ENCODE measurements around the gene GCDH.

Gene GCDH

DNA sequence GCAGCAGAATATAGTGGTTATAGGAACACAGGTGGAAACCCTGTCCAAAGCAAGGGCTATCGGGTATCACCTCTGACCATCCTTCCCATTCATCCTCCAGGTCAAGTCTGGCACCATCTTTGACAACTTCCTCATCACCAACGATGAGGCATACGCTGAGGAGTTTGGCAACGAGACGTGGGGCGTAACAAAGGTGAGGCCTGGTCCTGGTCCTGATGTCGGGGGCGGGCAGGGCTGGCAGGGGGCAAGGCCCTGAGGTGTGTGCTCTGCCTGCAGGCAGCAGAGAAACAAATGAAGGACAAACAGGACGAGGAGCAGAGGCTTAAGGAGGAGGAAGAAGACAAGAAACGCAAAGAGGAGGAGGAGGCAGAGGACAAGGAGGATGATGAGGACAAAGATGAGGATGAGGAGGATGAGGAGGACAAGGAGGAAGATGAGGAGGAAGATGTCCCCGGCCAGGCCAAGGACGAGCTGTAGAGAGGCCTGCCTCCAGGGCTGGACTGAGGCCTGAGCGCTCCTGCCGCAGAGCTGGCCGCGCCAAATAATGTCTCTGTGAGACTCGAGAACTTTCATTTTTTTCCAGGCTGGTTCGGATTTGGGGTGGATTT is 52.6 kb downstream of the GCDH start:
- DNase-seq (ENCODE audit: extremely low spot score): no peak
- ChIA-PET CTCF (interaction anchor here (0.8 kb wide), 1 partner anchor 53 kb away, joined by 3 read pairs; the partner anchor contains the start of gene GCDH), POLR2A (interaction anchor here (0.6 to 0.7 kb wide), 2 partner anchors 10 to 165 kb away, joined by 5 read pairs; no protein-coding TSS in a partner anchor)
- TF ChIP-seq CTCF (IDR thresholded peaks at IDR 0.05; ENCODE audit: control extremely low read depth, extremely low read depth, low read depth, missing control alignments): no peak

- CTCF ChIA-PET: interaction anchor here (0.8 kb wide), 1 partner anchor 53 kb away, joined by 3 read pairs; the partner anchor contains the start of gene GCDH
- no peak for DNase-seq (ENCODE audit: extremely low spot score)
- TF ChIP-seq CTCF (IDR thresholded peaks at IDR 0.05; ENCODE audit: control extremely low read depth, extremely low read depth, low read depth, missing control alignments): no peak
- POLR2A ChIA-PET: interaction anchor here (0.6 to 0.7 kb wide), 3 partner anchors 10 to 165 kb away, joined by 4 to 5 read pairs (median 5); no protein-coding TSS in a partner anchor
These were observed 53.2 kb downstream of the GCDH start for GRCh38 chr19:12944104-12944674.

DNA sequence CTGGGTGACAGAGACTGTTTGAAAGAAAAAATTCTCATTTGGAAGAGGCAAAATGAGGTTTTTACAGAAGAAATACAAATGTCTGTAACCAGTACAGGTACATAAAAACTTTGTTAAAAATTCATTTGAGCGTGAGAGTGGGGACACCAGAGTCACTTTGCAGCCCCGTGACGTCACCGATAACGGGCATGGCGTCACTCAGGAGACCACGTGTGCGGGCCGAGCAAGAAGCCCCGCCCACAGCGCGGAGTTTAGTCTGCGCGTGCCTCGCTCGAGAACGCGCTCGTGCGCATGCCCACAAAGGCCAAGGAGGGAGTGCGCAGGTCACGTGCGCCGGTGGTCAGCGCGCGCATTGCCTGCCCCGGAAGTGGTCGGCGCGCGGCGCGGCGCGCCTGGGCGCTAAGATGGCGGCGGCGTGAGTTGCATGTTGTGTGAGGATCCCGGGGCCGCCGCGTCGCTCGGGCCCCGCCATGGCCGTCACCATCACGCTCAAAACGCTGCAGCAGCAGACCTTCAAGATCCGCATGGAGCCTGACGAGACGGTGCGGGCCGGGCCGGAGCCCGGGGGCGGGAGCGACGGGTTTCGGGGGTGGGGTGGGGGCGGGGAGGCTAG is 54.6 kb downstream of the GCDH start, which contains the start of gene RAD23A:
Gene RAD23A (plus strand): TSS at position 384 of the 613 bp plus-strand sequence. CDS start 87 bp downstream, at position 471.
- ChIA-PET POLR2A (interaction anchor here (0.9 kb wide), 1 partner anchor 11 kb away, joined by 7 read pairs; the partner anchor contains the start of gene GADD45GIP1), CTCF (interaction anchor here (1.4 kb wide), 1 partner anchor 20 kb away, joined by 5 read pairs; no protein-coding TSS in a partner anchor)
- no peak for TF ChIP-seq CTCF (IDR thresholded peaks at IDR 0.05; ENCODE audit: control extremely low read depth, extremely low read depth, low read depth, missing control alignments)
- peak; percentile 95 for DNase-seq (ENCODE audit: extremely low spot score)

DNA sequence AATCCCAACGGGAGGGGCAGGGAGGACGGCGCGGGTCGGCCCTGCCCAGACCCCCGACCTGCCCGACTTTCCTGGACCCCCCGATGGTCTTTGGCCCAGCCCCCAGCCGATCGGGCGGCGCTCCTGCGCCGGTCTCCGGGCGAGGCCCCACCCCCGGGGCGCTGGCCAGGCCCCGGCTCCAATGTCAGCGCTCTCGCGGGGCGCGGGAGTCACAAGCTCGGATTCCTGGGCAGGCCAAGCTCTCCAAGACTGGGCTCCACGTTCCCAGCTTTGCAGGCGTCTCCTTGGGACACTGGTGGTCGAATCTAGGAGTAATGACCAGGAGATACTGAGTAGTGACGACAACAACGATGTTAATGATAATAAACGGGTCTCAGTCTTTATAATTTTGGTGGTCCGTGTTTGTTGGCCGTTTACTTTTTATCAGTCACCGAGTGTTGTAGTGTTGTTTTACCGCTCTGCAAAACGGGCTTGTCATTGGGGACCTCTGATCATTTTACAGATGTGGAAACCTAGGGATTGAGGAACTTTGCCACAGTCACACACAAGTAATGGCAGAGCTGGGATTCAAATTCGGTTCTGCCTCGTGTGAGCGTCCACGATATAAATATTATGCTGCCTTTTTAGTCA is 55.2 kb downstream of the GCDH start:
- DNase-seq (ENCODE audit: extremely low spot score): peak; percentile 67
- no peak for TF ChIP-seq CTCF (IDR thresholded peaks at IDR 0.05; ENCODE audit: control extremely low read depth, extremely low read depth, low read depth, missing control alignments)
- CTCF ChIA-PET: interaction anchor here (1.4 kb wide), 1 partner anchor 19 kb away, joined by 5 read pairs; no protein-coding TSS in a partner anchor
- POLR2A ChIA-PET: interaction anchor here (0.6 to 0.9 kb wide), 2 partner anchors 10 to 25 kb away, joined by 4 to 7 read pairs; partner anchors contain the start of gene GADD45GIP1

DNA sequence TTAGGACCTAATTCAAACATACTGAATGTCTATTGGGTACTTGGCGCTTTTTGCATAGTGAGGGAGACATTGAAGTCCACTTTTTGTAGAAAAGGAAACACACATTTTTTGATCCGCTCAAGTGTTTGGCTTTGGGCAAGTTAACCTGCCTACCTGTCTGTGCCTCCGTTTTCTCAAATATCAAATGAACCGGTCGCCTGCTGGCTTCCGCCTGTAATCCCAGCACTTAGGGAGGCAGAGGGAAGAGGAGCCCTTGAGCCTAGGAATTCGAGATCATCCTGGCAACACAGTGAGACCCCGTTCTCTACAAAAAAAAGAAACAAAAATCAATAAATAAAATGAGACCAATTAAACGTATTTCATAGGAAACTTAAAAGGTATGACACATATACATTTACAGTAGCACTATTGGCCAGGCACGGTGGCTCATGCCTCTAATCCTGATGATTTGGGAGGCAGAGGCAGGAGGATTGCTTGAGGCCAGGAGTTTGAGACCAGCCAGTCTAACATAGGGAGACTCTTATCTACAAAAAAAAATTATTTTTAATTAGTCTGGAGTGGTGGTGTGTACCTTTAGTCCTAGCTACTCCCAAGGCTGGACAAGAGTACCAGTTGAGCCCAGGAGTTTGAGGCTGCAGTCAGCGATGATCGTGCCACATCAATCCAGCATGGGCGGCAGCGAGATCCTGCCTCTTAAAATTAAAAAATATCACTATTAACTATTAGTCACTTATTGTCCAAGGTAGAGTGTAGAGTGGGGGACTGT is 56.0 kb downstream of the GCDH start:
- TF ChIP-seq CTCF (IDR thresholded peaks at IDR 0.05; ENCODE audit: control extremely low read depth, extremely low read depth, low read depth, missing control alignments): no peak
- POLR2A ChIA-PET: interaction anchor here (0.6 to 0.9 kb wide), 3 partner anchors 9 to 1626 kb away, joined by 4 to 7 read pairs (median 4); partner anchors contain the start of gene GADD45GIP1
- no peak for DNase-seq (ENCODE audit: extremely low spot score)
- CTCF ChIA-PET: interaction anchor here (1.4 to 1.8 kb wide), 2 partner anchors 19 kb away, joined by 5 to 13 read pairs; no protein-coding TSS in a partner anchor
